Neural progenitor cell (in vitro differentiated cells): ENCODE measurements around the gene DDX10. TPM values are rescaled to one million over a fixed set of nuclear protein-coding genes. Genes with fewer than 3 reads are reported as not detected.

Experiments used
- DNase-seq: peaks from one replicate; pipeline ENCODE4 v3.0.0-alpha.2; 2016; ENCODE audit warnings: low spot score
- H2AFZ ChIP-seq: fragments of 200-600 bp; sonication (generic); replicated peaks from 2 replicates; pipeline ENCODE4 v1.6.1; 2016; ENCODE audit warnings: antibody characterized with exemption
- H3F3A ChIP-seq: fragments of 200-600 bp; sonication (generic); 2 replicates; pipeline ENCODE4 v1.6.1; 2016; ENCODE audit warnings: antibody characterized with exemption, low read depth
- H3K27ac ChIP-seq: fragments of 200-600 bp; sonication (generic); 2 replicates; pipeline ENCODE4 v1.5.1; 2016; ENCODE audit warnings: mild to moderate bottlenecking
- H3K27me3 ChIP-seq: fragments of 200-600 bp; sonication (generic); 2 replicates; pipeline ENCODE4 v1.6.1; 2016; ENCODE audit warnings: mild to moderate bottlenecking, moderate library complexity
- H3K36me3 ChIP-seq: fragments of 200-600 bp; sonication (generic); 2 replicates; pipeline ENCODE4 v1.5.1; 2016
- H3K4me1 ChIP-seq: fragments of 200-600 bp; sonication (generic); 2 replicates; pipeline ENCODE4 v1.6.1; 2016; ENCODE audit warnings: mixed run types
- H3K4me2 ChIP-seq: fragments of 200-600 bp; sonication (generic); 2 replicates; pipeline ENCODE4 v1.6.1; 2016
- H3K4me3 ChIP-seq: fragments of 200-600 bp; sonication (generic); 2 replicates; pipeline ENCODE4 v1.5.1; 2016
- H3K79me2 ChIP-seq: fragments of 200-600 bp; sonication (generic); 2 replicates; pipeline ENCODE4 v1.6.1; 2016; ENCODE audit warnings: low read depth
- H3K9ac ChIP-seq: fragments of 200-600 bp; sonication (generic); 2 replicates; pipeline ENCODE4 v1.6.1; 2016
- H3K9me3 ChIP-seq: fragments of 200-600 bp; sonication (generic); 2 replicates; pipeline ENCODE4 v1.5.1; 2016; ENCODE audit warnings: low read depth
- H4K20me1 ChIP-seq: fragments of 200-600 bp; sonication (generic); 2 replicates; pipeline ENCODE4 v1.6.1; 2016; ENCODE audit warnings: low read depth
- H3K27ac Mint-ChIP-seq: 3 replicates; pipeline ENCODE4 v1.8.0; 2021; ENCODE audit warnings: mixed read lengths
- H3K27me3 Mint-ChIP-seq: 2 replicates; pipeline ENCODE4 v1.8.0; 2022; ENCODE audit warnings: low read depth, mild to moderate bottlenecking, inconsistent platforms, moderate library complexity, mixed read lengths; ENCODE audit not compliant: insufficient read depth
- H3K36me3 Mint-ChIP-seq: 3 replicates; pipeline ENCODE4 v1.8.0; 2021; ENCODE audit warnings: mixed read lengths
- H3K4me1 Mint-ChIP-seq: 3 replicates; pipeline ENCODE4 v1.8.0; 2021; ENCODE audit warnings: mixed read lengths
- H3K4me3 Mint-ChIP-seq: 3 replicates; pipeline ENCODE4 v1.8.0; 2021; ENCODE audit warnings: mild to moderate bottlenecking, moderate library complexity, mixed read lengths
- H3K9me3 Mint-ChIP-seq: 3 replicates; pipeline ENCODE4 v1.8.0; 2020; ENCODE audit warnings: mixed read lengths
- EZH2 ChIP-seq: fragments of 200-600 bp; sonication (generic); IDR thresholded peaks from 2 replicates; pipeline ENCODE4 v1.6.1; 2017; ENCODE audit warnings: antibody characterized with exemption, mild to moderate bottlenecking, moderate library complexity
- EZH2phosphoT487 ChIP-seq: fragments of 200-600 bp; sonication (generic); IDR thresholded peaks from 2 replicates; pipeline ENCODE4 v1.6.1; 2017; ENCODE audit warnings: antibody characterized with exemption
- total RNA-seq: library from RNA; depleted of rRNA; stranded (reverse); fragments of >200 nt; gene quantifications from 2 replicates; pipeline ENCODE4 v1.2.3, GENCODE V29; 2015; ENCODE audit warnings: low replicate concordance
- TF ChIP-seq, protein P1 (sequence below): fragments of 200-600 bp; sonication (generic); IDR thresholded peaks from 2 replicates; pipeline ENCODE4 v1.5.1; 2017; ENCODE audit warnings: antibody characterized with exemption, mild to moderate bottlenecking

The DDX10 gene
- total RNA-seq, 1 donor from 2014 or later, result 34.1 TPM

DNA sequence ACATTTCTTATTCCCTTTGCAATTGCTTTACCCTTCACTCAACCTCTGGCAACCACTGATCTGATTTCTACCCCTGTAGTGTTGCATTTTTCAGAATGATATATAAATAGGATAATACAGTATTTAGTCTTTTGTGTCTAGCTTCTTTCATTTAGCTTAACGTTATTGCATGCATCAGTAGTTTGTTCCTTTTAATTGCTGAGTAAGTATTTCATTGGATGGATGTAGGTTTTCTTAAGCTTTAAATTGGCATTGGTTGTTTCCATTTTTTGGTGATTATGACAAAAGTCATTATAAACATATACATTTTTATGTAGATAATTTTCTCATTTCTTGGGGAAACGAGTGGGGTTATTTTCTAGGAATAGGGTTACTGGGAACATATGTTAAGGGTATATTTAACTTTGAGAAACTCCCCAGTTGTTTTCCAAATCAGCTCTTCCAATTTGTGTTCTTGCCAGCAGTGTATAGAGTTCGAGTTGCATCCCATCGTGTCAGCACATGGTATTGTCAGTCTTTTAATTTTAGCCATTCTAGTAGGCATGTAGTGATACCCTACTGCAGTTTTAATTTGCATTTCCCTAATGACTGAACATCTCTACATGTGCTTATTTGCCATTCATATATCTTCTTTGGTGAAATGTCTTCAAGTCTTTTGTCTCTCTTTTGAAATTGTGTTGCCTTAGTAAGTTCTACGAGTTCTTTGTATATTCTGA lies 60.3 kb downstream of the DDX10 start:
- no peak overlapping the region for H3K4me2 ChIP-seq
- H3K27me3 ChIP-seq, result no peaks in the 10 kb centered on the region
- Mint-ChIP-seq H3K27ac (no peak overlapping the region), H3K27me3 (no peaks in the 10 kb centered on the region), H3K4me1 (no peaks in the 10 kb centered on the region), H3K4me3 (no peak overlapping the region), H3K9me3 (no peaks in the 10 kb centered on the region), H3K36me3 (peaks cover 20% of the 10 kb centered on the region)
- no peaks in the 10 kb centered on the region for H3K9me3 ChIP-seq
- H3K4me3 ChIP-seq, result no peak overlapping the region
- H4K20me1 ChIP-seq, result no peaks in the 10 kb centered on the region
- H3K36me3 ChIP-seq, result peaks cover 12% of the 10 kb centered on the region
- peaks cover 19% of the 10 kb centered on the region for H3K79me2 ChIP-seq
- H3F3A ChIP-seq, result no peaks in the 10 kb centered on the region
- H3K4me1 ChIP-seq, result no peaks in the 10 kb centered on the region
- H2AFZ ChIP-seq, result no peak overlapping the region
- TF ChIP-seq EZH2 (no peak), EZH2phosphoT487 (no peak)
- TF ChIP-seq, protein P1, sequence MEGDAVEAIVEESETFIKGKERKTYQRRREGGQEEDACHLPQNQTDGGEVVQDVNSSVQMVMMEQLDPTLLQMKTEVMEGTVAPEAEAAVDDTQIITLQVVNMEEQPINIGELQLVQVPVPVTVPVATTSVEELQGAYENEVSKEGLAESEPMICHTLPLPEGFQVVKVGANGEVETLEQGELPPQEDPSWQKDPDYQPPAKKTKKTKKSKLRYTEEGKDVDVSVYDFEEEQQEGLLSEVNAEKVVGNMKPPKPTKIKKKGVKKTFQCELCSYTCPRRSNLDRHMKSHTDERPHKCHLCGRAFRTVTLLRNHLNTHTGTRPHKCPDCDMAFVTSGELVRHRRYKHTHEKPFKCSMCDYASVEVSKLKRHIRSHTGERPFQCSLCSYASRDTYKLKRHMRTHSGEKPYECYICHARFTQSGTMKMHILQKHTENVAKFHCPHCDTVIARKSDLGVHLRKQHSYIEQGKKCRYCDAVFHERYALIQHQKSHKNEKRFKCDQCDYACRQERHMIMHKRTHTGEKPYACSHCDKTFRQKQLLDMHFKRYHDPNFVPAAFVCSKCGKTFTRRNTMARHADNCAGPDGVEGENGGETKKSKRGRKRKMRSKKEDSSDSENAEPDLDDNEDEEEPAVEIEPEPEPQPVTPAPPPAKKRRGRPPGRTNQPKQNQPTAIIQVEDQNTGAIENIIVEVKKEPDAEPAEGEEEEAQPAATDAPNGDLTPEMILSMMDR, result no peak
- H3K9ac ChIP-seq, result no peak overlapping the region
- no peak for DNase-seq
- no peak overlapping the region for H3K27ac ChIP-seq

DNA sequence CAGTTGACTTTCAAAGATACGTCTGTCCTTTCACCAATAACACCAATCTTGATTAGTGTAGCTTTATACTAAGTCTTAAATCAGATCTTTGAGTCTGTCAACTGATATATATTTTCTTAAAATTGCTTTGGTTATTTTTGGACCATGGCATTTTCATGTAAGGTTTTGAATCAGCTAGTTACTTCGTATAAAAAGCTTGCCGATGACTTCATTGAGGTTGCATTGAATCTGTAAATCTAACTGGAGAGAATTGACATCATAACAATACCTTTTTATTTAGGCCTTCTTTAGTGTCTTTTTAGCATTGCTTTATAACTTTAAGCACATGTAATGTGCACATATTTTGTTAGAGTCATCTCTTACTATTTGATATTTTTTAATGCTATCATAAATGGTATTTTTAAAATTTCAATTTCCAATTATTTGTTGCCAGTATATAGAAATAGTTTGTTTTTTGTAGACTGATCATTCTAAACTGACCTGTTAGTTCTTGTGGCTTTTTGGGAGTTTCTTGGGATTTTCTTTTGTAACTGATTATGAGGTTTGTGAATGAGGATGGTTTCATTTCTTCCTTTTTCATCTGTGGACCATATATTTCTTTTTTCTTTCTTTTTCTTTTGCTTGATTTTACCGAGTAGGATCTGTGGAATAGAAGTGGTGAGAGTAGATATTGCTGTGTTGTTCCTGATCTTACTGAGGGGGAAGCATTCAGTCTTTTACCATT lies 61.4 kb downstream of the DDX10 start:
- DNase-seq, result no peak
- Histone ChIP-seq H3K4me2 (no peak overlapping the region), H3K36me3 (peaks cover 12% of the 10 kb centered on the region), H3K27ac (no peak overlapping the region), H3K27me3 (no peaks in the 10 kb centered on the region), H4K20me1 (no peaks in the 10 kb centered on the region), H3K4me3 (no peak overlapping the region), H3K79me2 (peaks cover 19% of the 10 kb centered on the region), H3F3A (no peaks in the 10 kb centered on the region), H2AFZ (no peak overlapping the region), H3K9ac (no peak overlapping the region), H3K9me3 (no peaks in the 10 kb centered on the region), H3K4me1 (no peaks in the 10 kb centered on the region)
- Mint-ChIP-seq H3K9me3 (no peaks in the 10 kb centered on the region), H3K4me3 (no peak overlapping the region), H3K27ac (no peak overlapping the region), H3K27me3 (no peaks in the 10 kb centered on the region), H3K4me1 (no peaks in the 10 kb centered on the region), H3K36me3 (peaks cover 17% of the 10 kb centered on the region)
- TF ChIP-seq EZH2, result no peak

DNA sequence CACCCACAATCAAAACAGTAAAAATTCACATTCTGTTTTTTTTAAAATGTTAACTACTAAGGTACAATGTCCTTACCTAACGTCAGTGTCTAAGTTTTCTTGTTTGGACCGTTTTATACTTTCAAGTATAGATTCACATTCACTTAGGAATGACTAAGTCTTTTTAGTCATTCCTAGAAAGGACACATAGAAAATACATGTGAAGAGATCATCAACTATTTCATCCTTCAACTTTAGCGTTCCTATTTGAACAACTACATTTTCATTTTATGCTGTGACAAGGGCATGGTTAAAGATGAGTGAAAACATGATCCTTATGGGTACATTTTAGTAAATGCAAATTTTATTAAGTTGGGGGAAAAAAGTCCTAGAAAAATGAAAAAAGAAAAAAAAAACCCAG lies 62.8 kb downstream of the DDX10 start:
- Mint-ChIP-seq H3K27ac (no peak overlapping the region), H3K27me3 (no peaks in the 10 kb centered on the region), H3K4me3 (no peak overlapping the region), H3K36me3 (peaks cover 22% of the 10 kb centered on the region), H3K9me3 (no peaks in the 10 kb centered on the region), H3K4me1 (no peaks in the 10 kb centered on the region)
- no peak for DNase-seq
- Histone ChIP-seq H3K36me3 (peaks cover 12% of the 10 kb centered on the region), H3K9me3 (no peaks in the 10 kb centered on the region), H3K4me2 (no peak overlapping the region), H3K27ac (no peak overlapping the region), H3K27me3 (no peaks in the 10 kb centered on the region), H2AFZ (no peak overlapping the region), H3F3A (no peaks in the 10 kb centered on the region), H4K20me1 (no peaks in the 10 kb centered on the region), H3K4me1 (no peaks in the 10 kb centered on the region), H3K79me2 (peaks cover 22% of the 10 kb centered on the region), H3K4me3 (no peak overlapping the region), H3K9ac (no peak overlapping the region)
- no peak for TF ChIP-seq EZH2
- TF ChIP-seq, protein P1, result no peak
- TF ChIP-seq EZH2phosphoT487, result no peak
